ENCODE measurements around the gene PIGC.

- no peak for TF ChIP-seq EZH2 (IDR thresholded peaks at IDR 0.05)
- no peak for TF ChIP-seq POLR2AphosphoS5 (IDR thresholded peaks at IDR 0.05; ENCODE audit: borderline replicate concordance, low read depth, low read length)
Observed at GRCh38 chr1:172404121-172404520, 39.7 kb downstream of the PIGC start.
